Parathyroid adenoma (tissue), 2 donors: ENCODE data around the gene C11orf98.
A peak's percentile ranks its signal among the peaks of the same experiment; 100 is the strongest.
"Not testable (repeated sequence)": the region's sequence is repeated elsewhere in the genome, so short reads cannot be mapped to it uniquely, and the experiment has no call there.

Experiments
- H2AFZ ChIP-seq: fragments of 300-600 bp; sonication (generic); one replicate; pipeline ENCODE4 v1.7.0; 2017; ENCODE audit warnings: antibody characterized with exemption, mild to moderate bottlenecking
- H3K27ac ChIP-seq: fragments of 300-600 bp; sonication (generic); one replicate; pipeline ENCODE4 v1.7.0; 2017
- H3K27me3 ChIP-seq: fragments of 300-600 bp; sonication (generic); one replicate; pipeline ENCODE4 v1.7.0; 2017; ENCODE audit warnings: low read length; ENCODE audit not compliant: control insufficient read depth, insufficient read depth
- H3K36me3 ChIP-seq: fragments of 300-600 bp; sonication (generic); one replicate; pipeline ENCODE4 v1.7.0; 2017; ENCODE audit warnings: low read length; ENCODE audit not compliant: control insufficient read depth, insufficient read depth
- H3K4me1 ChIP-seq: fragments of 300-600 bp; sonication (generic); one replicate; pipeline ENCODE4 v1.7.0; 2017; ENCODE audit warnings: control low read depth
- H3K4me2 ChIP-seq: fragments of 300-600 bp; sonication (generic); one replicate; pipeline ENCODE4 v1.7.0; 2017; ENCODE audit warnings: low read length
- H3K4me3 ChIP-seq: fragments of 300-600 bp; sonication (generic); one replicate; pipeline ENCODE4 v1.7.0; 2017; ENCODE audit warnings: low read depth, low read length
- H3K79me2 ChIP-seq: fragments of 300-600 bp; sonication (generic); one replicate; pipeline ENCODE4 v1.7.0; 2017; ENCODE audit warnings: control low read depth
- H3K9ac ChIP-seq: fragments of 300-600 bp; sonication (generic); one replicate; pipeline ENCODE4 v1.7.0; 2017; ENCODE audit warnings: mild to moderate bottlenecking
- H3K9me3 ChIP-seq: fragments of 300-600 bp; sonication (generic); one replicate; pipeline ENCODE4 v1.7.0; 2017; ENCODE audit warnings: low read length; ENCODE audit not compliant: control insufficient read depth
- TF ChIP-seq, protein P1 (sequence below): fragments of 300-600 bp; sonication (generic); IDR thresholded peaks from one replicate; pipeline ENCODE4 v1.7.0; 2017; ENCODE audit warnings: antibody characterized with exemption, mild to moderate bottlenecking
- donor health status: primary hyperparathyroidism.

Gene C11orf98

DNA sequence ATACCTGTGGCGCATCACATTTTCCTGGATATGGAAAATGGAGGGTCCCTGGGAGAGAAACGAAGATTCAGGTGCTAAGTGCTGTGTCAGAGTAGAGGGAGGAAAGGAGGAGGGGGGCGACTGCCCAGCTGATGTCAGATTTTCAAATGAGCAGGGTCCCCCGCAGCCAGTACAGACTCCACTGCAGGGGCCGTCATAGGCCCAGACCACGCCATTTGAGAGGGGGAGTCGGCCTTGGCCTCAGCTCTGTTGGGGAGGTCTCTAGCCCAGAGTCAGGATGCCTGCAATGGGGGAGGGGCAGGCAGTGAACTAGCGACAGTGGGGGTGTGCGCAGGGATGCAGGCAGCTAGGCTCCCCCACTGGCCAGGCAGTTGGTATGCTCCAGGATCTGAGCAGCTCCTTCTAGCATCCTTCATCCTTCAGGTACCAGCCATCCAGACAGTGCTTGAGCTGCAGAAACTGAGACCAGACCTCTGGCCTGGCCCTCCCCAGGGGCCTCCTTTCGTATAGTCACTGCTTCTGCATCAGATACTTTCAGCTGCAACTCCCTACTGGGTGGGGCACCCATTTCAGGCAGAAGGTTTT is 42.4 kb upstream of the C11orf98 start, which contains the start of the genes BSCL2 and GNG3:
Gene BSCL2, minus strand, starts transcription at position 148 of the 585 bp plus-strand sequence. CDS start 229 bp downstream, outside the sequence.
Gene GNG3, plus strand, starts transcription at position 400 of the 585 bp plus-strand sequence. CDS start 620 bp downstream, outside the sequence.
- Histone ChIP-seq H3K9me3 (no peaks in the 10 kb centered on the region), H3K36me3 (no peaks in the 10 kb centered on the region), H3K4me1 (peaks cover 7% of the 10 kb centered on the region), H2AFZ (peak within 1 kb of the TSS; percentile 71), H3K27me3 (no peaks in the 10 kb centered on the region), H3K9ac (no peak within 1 kb of the TSS), H3K4me2 (peak within 1 kb of the TSS; percentile 94), H3K4me3 (peak within 1 kb of the TSS; percentile 78), H3K27ac (peak within 1 kb of the TSS; percentile 94), H3K79me2 (no peaks in the 10 kb centered on the region)
- TF ChIP-seq, protein P1, sequence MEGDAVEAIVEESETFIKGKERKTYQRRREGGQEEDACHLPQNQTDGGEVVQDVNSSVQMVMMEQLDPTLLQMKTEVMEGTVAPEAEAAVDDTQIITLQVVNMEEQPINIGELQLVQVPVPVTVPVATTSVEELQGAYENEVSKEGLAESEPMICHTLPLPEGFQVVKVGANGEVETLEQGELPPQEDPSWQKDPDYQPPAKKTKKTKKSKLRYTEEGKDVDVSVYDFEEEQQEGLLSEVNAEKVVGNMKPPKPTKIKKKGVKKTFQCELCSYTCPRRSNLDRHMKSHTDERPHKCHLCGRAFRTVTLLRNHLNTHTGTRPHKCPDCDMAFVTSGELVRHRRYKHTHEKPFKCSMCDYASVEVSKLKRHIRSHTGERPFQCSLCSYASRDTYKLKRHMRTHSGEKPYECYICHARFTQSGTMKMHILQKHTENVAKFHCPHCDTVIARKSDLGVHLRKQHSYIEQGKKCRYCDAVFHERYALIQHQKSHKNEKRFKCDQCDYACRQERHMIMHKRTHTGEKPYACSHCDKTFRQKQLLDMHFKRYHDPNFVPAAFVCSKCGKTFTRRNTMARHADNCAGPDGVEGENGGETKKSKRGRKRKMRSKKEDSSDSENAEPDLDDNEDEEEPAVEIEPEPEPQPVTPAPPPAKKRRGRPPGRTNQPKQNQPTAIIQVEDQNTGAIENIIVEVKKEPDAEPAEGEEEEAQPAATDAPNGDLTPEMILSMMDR = no peak

DNA sequence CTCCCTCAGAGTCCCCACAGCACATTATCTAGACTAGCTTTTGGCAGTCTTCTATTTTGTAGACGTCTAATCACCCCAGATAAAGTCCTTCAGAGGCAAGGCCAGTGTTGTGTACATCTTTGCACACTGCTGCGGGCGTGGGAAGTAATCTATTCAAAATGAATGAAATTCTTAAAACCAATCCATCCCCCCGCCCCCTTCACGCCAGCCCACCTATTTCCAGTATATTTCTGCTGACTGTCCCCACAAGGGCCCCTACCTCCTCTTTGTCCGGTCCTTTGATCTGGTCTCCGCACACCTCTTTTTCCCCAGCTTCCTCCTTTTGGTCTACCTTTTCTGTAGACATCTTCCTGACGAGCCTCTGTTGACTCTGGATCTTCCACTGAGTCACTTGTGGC is 41.8 kb upstream of the C11orf98 start:
- no peak overlapping the region for H3K9ac ChIP-seq
- peaks cover 7% of the 10 kb centered on the region for H3K4me1 ChIP-seq
- H3K27me3 ChIP-seq = no peaks in the 10 kb centered on the region
- H3K79me2 ChIP-seq = no peaks in the 10 kb centered on the region
- H2AFZ ChIP-seq = no peak overlapping the region
- H3K4me3 ChIP-seq = peak overlapping the region; percentile 78
- peak overlapping the region; percentile 78 for H3K27ac ChIP-seq
- peak overlapping the region; percentile 94 for H3K4me2 ChIP-seq
- TF ChIP-seq, protein P1 = no peak
- no peaks in the 10 kb centered on the region for H3K9me3 ChIP-seq
- no peaks in the 10 kb centered on the region for H3K36me3 ChIP-seq

- Histone ChIP-seq H3K4me2 (peak overlapping the region; percentile 94), H3K9me3 (no peaks in the 10 kb centered on the region), H3K27ac (peak overlapping the region; percentile 78), H3K36me3 (no peaks in the 10 kb centered on the region), H3K79me2 (no peaks in the 10 kb centered on the region), H3K4me1 (peaks cover 7% of the 10 kb centered on the region), H3K27me3 (no peaks in the 10 kb centered on the region), H2AFZ (peak overlapping the region; percentile 71), H3K4me3 (peak overlapping the region; percentile 78), H3K9ac (no peak overlapping the region)
- TF ChIP-seq, protein P1 = no peak
Measured at GRCh38 chr11:62705880-62706849, 41.2 kb upstream of the C11orf98 start.

DNA sequence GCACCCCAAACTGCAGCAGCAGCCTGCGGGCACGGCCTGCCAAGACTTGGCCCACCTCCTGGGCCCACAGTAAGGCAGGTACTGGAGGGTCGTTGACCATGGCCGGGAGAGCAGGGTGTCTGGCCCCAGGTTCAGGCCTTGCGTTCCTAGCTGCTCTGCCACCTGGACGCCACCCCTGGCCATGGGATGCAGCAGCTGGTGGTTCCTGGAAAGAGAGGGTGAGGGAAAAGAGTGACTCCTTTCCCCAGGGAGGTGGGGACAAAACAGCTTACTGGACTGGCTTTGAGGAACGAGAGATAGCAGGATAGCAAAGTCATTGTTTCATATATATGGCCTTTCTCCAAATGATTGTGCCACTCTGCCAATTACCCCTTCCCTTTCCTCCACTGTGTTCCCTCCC is 40.4 kb upstream of the C11orf98 start:
- Histone ChIP-seq H3K4me2 (peak overlapping the region; percentile 76), H3K27ac (peak overlapping the region; percentile 78), H3K79me2 (no peaks in the 10 kb centered on the region), H3K36me3 (no peaks in the 10 kb centered on the region), H3K27me3 (no peaks in the 10 kb centered on the region), H2AFZ (peak overlapping the region; percentile 68), H3K4me3 (peak overlapping the region; percentile 78), H3K9me3 (no peaks in the 10 kb centered on the region), H3K9ac (no peak overlapping the region), H3K4me1 (peaks cover 7% of the 10 kb centered on the region)
- TF ChIP-seq, protein P1 = no peak

DNA sequence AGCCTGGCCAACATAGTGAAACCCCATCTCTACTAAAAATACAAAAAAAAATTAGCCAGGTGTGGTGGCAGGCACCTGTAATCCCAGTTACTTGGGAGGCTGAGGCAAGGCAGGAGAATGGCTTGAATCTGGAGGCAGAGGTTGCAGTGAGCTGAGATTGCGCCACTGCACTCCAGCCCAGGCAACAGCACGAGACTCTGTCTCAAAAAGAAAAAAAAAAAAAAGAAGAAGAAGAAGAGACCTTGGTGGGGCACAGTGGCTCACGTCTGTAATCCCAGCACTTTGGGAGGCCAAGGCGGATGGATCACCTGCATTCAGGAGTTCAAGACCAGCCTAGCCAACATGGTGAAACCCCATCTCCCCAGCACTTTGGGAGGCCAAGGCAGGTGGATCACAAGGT is 38.9 kb upstream of the C11orf98 start:
- H3K4me1 ChIP-seq, H3K36me3 ChIP-seq, H3K27me3 ChIP-seq, H3K9me3 ChIP-seq, H3K9ac ChIP-seq, H3K27ac ChIP-seq, H3K4me3 ChIP-seq, H2AFZ ChIP-seq, H3K79me2 ChIP-seq, H3K4me2 ChIP-seq: not testable (repeated sequence)
